ENCODE data around the gene EMC8. TPM values are rescaled to one million over a fixed set of nuclear protein-coding genes. Genes with fewer than 3 reads are reported as not detected.

EMC8 gene
- total RNA-seq, 4 donors from 2014 or later: 22.2 to 39.0 (median 27.3) TPM

DNA sequence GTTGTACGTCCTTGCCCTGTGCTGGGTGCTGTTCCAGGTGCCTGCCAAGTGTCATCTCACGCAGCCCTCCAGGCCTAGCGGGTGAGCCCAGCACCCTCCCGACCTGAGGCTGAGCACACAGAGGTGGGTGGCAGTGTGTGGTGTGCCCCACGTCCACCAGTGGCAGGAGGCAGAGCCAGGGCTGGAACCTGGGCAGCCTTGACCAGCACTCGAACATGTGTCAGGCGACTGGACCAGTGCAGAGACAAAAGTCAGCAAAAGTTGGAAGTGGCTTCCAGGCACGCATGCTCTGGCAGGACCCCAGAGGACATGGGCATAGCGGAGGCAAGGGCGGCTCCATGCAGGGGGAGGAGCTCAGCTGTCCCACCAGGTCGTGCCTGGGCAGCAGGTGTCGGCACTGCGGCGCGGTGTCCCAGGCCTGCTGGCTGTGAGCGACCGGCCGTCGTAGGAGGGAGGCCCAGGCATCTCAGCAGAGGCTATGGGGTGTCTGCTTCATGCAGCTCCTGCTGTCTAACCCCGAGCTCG is 35.9 kb upstream of the EMC8 start:
- TF ChIP-seq, protein P1, sequence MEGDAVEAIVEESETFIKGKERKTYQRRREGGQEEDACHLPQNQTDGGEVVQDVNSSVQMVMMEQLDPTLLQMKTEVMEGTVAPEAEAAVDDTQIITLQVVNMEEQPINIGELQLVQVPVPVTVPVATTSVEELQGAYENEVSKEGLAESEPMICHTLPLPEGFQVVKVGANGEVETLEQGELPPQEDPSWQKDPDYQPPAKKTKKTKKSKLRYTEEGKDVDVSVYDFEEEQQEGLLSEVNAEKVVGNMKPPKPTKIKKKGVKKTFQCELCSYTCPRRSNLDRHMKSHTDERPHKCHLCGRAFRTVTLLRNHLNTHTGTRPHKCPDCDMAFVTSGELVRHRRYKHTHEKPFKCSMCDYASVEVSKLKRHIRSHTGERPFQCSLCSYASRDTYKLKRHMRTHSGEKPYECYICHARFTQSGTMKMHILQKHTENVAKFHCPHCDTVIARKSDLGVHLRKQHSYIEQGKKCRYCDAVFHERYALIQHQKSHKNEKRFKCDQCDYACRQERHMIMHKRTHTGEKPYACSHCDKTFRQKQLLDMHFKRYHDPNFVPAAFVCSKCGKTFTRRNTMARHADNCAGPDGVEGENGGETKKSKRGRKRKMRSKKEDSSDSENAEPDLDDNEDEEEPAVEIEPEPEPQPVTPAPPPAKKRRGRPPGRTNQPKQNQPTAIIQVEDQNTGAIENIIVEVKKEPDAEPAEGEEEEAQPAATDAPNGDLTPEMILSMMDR (IDR thresholded peaks at IDR 0.05): no peak
- ATAC-seq (ENCODE audit: low FRiP score) (no peak), DNase-seq (ENCODE audit: low spot score) (no peak)

- no peak for DNase-seq (ENCODE audit: low spot score)
- no peak for ATAC-seq (ENCODE audit: low FRiP score)
Measured at GRCh38 chr16:85834741-85835140, 35.4 kb upstream of the EMC8 start.

GRCh38 chr16:85833219-85833920 is 34.0 kb upstream of the EMC8 start:
- no peak for DNase-seq (ENCODE audit: low spot score)
- ATAC-seq (ENCODE audit: low FRiP score): no peak
- TF ChIP-seq, protein P1 (IDR thresholded peaks at IDR 0.05): no peak

More at GRCh38 chr16:85834741-85835140, 35.4 kb upstream of the EMC8 start:
- TF ChIP-seq, protein P1 (IDR thresholded peaks at IDR 0.05): no peak

- ATAC-seq (ENCODE audit: low FRiP score) (no peak), DNase-seq (ENCODE audit: low spot score) (no peak)
- TF ChIP-seq, protein P1 (IDR thresholded peaks at IDR 0.05): no peak
Measured at GRCh38 chr16:85832570-85833218, 33.4 kb upstream of the EMC8 start.

DNA sequence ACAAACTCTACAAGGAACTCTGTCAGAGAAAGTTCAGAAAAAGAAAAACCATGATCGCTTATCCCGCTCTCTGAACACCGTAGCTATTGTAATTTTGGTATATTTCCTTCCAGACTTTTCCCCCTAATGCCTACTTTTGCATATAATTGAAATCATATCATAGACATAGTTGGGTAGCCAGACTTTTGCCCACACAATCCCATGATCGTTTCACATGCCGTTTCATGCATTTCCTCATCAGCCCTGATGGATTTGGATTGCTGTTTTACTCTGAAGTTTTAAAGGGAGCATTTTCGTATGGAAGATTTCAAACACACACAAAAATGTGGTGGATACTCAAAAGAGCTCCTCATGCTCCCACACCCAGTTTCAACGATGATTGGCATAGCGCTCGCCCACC is 31.5 kb upstream of the EMC8 start:
- DNase-seq (ENCODE audit: low spot score): no peak
- TF ChIP-seq, protein P1 (IDR thresholded peaks at IDR 0.05): no peak
- ATAC-seq (ENCODE audit: low FRiP score): no peak

DNA sequence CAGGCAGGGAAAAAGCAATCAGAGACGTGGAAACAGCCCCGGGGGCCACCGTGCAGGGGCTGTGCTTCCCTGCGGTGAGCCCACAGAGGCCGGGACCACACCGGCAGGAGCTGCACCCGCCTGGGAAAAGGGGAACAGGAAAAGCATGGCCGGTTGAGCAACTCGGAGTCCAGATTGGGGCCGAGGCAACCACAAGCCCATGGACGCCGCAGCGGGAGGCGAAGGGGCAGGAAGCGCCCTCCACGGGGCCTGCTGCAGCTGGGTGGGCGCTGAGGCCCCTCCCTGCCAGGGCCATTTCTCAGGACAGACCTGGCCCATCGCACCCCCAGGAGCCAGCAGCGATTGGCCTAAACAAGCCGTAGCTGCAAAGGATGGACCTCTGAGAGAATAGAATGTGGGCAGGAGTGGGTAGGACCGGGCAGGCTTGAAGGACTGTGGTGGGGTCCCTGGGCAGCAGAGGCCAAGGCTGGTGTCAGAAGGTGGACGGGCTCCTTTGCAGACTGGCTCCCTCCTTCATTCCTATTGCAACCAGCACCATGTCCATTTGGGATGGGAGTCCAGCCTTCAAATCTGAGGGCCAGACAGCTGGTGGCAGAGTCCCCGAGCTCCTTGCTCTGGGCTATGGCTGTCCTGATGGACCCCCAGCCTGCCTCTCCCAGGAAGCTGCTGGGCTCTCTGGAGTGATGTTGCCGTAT is 30.6 kb upstream of the EMC8 start:
- DNase-seq (ENCODE audit: low spot score) (no peak), ATAC-seq (ENCODE audit: low FRiP score) (no peak)
- TF ChIP-seq, protein P1 (IDR thresholded peaks at IDR 0.05): no peak

Data from omental fat pad (tissue), 4 donors.